CD4-positive, alpha-beta T cell treated with Interleukin-6 for 4 hours (primary cell): Measurements from ENCODE around the gene ATP6V1F.

Experiments
- DNase-seq: peaks from one replicate; pipeline ENCODE4 v3.0.0-alpha.2; 2020; ENCODE audit warnings: mixed read lengths

Gene ATP6V1F

GRCh38 chr7:128884561-128885369 is 22.1 kb downstream of the ATP6V1F start:
- no peak for DNase-seq

GRCh38 chr7:128885370-128886187 is 22.9 kb downstream of the ATP6V1F start:
- no peak for DNase-seq

- no peak for DNase-seq
Measured at GRCh38 chr7:128886391-128887168, 23.9 kb downstream of the ATP6V1F start.

GRCh38 chr7:128887169-128888038 is 24.7 kb downstream of the ATP6V1F start:
- no peak for DNase-seq

GRCh38 chr7:128888039-128888755 is 25.5 kb downstream of the ATP6V1F start:
- no peak for DNase-seq

- no peak for DNase-seq
Measured at GRCh38 chr7:128888756-128889095, 26.1 kb downstream of the ATP6V1F start.

- no peak for DNase-seq
Measured at GRCh38 chr7:128889121-128889520, 26.5 kb downstream of the ATP6V1F start.

GRCh38 chr7:128890306-128891109 is 27.9 kb downstream of the ATP6V1F start:
- no peak for DNase-seq

- DNase-seq = peak; percentile 17
Measured at GRCh38 chr7:128891110-128891941, 28.7 kb downstream of the ATP6V1F start.

- DNase-seq = no peak
Measured at GRCh38 chr7:128891942-128892269, 29.2 kb downstream of the ATP6V1F start.

GRCh38 chr7:128892521-128893250 is 30.0 kb downstream of the ATP6V1F start:
- no peak for DNase-seq

- no peak for DNase-seq
Measured at GRCh38 chr7:128893251-128894100, 30.8 kb downstream of the ATP6V1F start.

- no peak for DNase-seq
Measured at GRCh38 chr7:128894101-128894440, 31.4 kb downstream of the ATP6V1F start.

GRCh38 chr7:128895320-128895719 is 32.7 kb downstream of the ATP6V1F start:
- no peak for DNase-seq

- DNase-seq = no peak
Measured at GRCh38 chr7:128899392-128899791, 36.7 kb downstream of the ATP6V1F start.

GRCh38 chr7:128900237-128900636 is 37.6 kb downstream of the ATP6V1F start:
- no peak for DNase-seq

- no peak for DNase-seq
Measured at GRCh38 chr7:128902761-128903585, 40.3 kb downstream of the ATP6V1F start.
